AG10803 (cell line): Measurements from ENCODE around the gene IMPG2.

Experiments
- DNase-seq: peaks from one replicate; pipeline ENCODE4 v3.0.0; 2010; ENCODE audit warnings: low read depth
- H3K4me3 ChIP-seq: 2 replicates; pipeline ENCODE4 v1.5.1; 2011; ENCODE audit warnings: mild to moderate bottlenecking, low read length, control low read depth
- CTCF ChIP-seq: conservative IDR thresholded peaks from 2 replicates; pipeline ENCODE4 v1.5.1; 2011; ENCODE audit warnings: mild to moderate bottlenecking, low read length, control low read depth, inconsistent platforms

The IMPG2 gene

DNA sequence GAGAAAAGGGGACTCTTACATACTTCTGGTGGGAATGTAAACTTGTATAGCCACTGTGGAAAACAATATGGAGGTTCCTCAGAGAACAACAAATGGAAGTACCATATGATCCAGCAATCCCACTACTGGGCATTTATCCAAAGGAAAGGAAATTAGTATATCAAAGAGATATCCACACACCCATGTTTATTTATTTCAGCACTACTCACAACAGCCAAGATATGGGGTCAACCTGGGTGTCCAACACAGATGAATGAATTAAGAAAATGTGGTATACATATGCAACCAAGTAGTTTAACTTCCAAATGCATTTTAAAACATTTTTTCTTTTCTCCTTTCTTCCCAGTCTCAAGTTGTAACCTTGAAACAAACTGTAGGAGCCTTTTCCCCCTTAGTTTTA lies 54.3 kb downstream of the IMPG2 start:
- DNase-seq, result no peak
- H3K4me3 ChIP-seq, result no peak overlapping the region
- TF ChIP-seq CTCF, result no peak

GRCh38 chr3:101262393-101263240 lies 57.8 kb downstream of the IMPG2 start:
- TF ChIP-seq CTCF, result no peak
- no peak for DNase-seq
- no peak overlapping the region for H3K4me3 ChIP-seq

- DNase-seq, result peak; percentile 46
- no peak overlapping the region for H3K4me3 ChIP-seq
- TF ChIP-seq CTCF, result no peak
These were observed 58.9 kb downstream of the IMPG2 start for GRCh38 chr3:101261506-101261905.

- TF ChIP-seq CTCF, result no peak
- no peak overlapping the region for H3K4me3 ChIP-seq
- no peak for DNase-seq
These were observed 60.7 kb downstream of the IMPG2 start for GRCh38 chr3:101259485-101260341.

DNA sequence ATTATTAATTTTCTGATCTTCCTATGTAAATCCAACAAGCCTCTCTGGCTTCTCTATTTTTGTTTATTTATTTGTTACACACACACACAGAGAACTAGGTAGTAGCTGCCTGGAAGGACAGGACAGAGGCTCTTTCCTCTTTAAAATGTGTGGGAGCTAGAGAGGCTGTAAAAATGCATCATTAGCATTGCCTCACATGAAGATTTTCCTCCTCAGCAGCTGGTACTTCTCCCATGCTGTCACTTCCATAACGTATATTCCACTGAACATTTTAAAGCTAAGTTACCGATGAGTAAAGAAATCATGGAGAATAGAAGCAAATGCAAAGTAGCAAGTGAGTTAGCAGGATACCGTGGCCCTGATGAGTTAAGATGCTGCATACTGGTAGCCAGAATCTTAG lies 63.9 kb downstream of the IMPG2 start:
- no peak for DNase-seq
- no peak for TF ChIP-seq CTCF
- no peak overlapping the region for H3K4me3 ChIP-seq

DNA sequence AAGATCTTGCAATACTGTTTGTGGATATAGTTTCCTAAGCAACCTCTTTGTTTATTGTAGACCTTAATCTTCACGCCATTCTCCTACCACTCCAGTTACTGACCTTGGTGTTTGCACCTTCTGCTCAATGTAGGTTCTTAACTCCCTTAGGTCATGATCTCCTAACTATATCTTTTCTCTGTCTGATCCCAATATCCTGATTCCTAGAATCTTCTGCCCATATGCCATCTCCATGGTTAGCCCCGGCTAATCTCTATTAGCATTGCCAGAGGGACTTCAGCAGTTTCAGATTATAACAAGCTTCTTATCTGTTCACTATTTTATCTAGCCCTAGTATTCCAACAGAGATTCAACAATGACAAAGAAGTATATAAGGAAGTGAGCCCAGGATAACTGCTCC lies 64.9 kb downstream of the IMPG2 start:
- H3K4me3 ChIP-seq, result no peak overlapping the region
- no peak for TF ChIP-seq CTCF
- DNase-seq, result no peak
